CD14-positive monocyte (primary cell): ENCODE data around the gene CYP2S1. TPM values are rescaled to one million over a fixed set of nuclear protein-coding genes. Genes with fewer than 3 reads are reported as not detected.

Experiments used
- DNase-seq, 3 donors: peaks; one replicate each; pipeline ENCODE4 v3.0.0-alpha.2; 2011 to 2022
- H2AFZ ChIP-seq: 2 replicates; pipeline ENCODE4 v1.6.0; 2012; ENCODE audit warnings: mild to moderate bottlenecking, low read depth, low read length, inconsistent platforms; ENCODE audit not compliant: insufficient read depth, poor library complexity, severe bottlenecking
- H3K27ac ChIP-seq, 2 donors: 1 replicate in 1 of 2; 2 replicates in 1 of 2; pipeline ENCODE4 v1.5.1; 2012 to 2013; ENCODE audit warnings: low read length in 2 of 2, control low read depth in 1 of 2, inconsistent platforms in 1 of 2, low read depth in 1 of 2, mild to moderate bottlenecking in 1 of 2
- H3K27me3 ChIP-seq, 2 donors: one replicate each; pipeline versions ENCODE4 v1.6.0 to v1.6.1; 2011 to 2013; ENCODE audit warnings: low read length in 2 of 2; ENCODE audit not compliant: control insufficient read depth in 2 of 2, insufficient read depth in 2 of 2
- H3K36me3 ChIP-seq, 2 donors: replicated peaks in 1 of 2; 1 replicate in 1 of 2; 2 replicates in 1 of 2; pipeline versions ENCODE4 v1.5.1 to v1.6.1; 2012 to 2013; ENCODE audit warnings: low read length in 2 of 2, control low read depth in 1 of 2, inconsistent platforms in 1 of 2, mild to moderate bottlenecking in 1 of 2; ENCODE audit not compliant: insufficient read depth in 2 of 2, control insufficient read depth in 1 of 2
- H3K4me1 ChIP-seq, 2 donors: 1 replicate in 1 of 2; 2 replicates in 1 of 2; pipeline versions ENCODE4 v1.5.1 to v1.6.1; 2012 to 2013; ENCODE audit warnings: low read length in 2 of 2, control low read depth in 1 of 2, inconsistent platforms in 1 of 2, mild to moderate bottlenecking in 1 of 2, moderate library complexity in 1 of 2; ENCODE audit not compliant: insufficient read depth in 2 of 2, control insufficient read depth in 1 of 2
- H3K4me2 ChIP-seq: replicated peaks from 2 replicates; pipeline ENCODE3; 2012; ENCODE audit warnings: low read length, moderate library complexity, mild to moderate bottlenecking; ENCODE audit not compliant: poor library complexity, severe bottlenecking; ENCODE audit errors: extremely low read depth
- H3K4me3 ChIP-seq, 3 experiments: fragments of 200-600 bp in 1 of 3; sonication (generic) in 1 of 3; replicated peaks in 1 of 3; 1 replicate in 2 of 3; 2 replicates in 1 of 3; pipeline ENCODE4 v1.5.1; 2011 to 2013; ENCODE audit warnings: low read length in 3 of 3, mild to moderate bottlenecking in 3 of 3, control low read depth in 2 of 3, low read depth in 2 of 3, inconsistent platforms in 1 of 3, moderate library complexity in 1 of 3
- H3K79me2 ChIP-seq: 2 replicates; pipeline ENCODE4 v1.6.0; 2012; ENCODE audit warnings: mild to moderate bottlenecking, control low read depth, inconsistent platforms, low read length, moderate library complexity; ENCODE audit not compliant: insufficient read depth
- H3K9ac ChIP-seq: 2 replicates; pipeline ENCODE4 v1.6.0; 2017; ENCODE audit warnings: low read length, mild to moderate bottlenecking; ENCODE audit not compliant: insufficient read depth, poor library complexity, severe bottlenecking
- H3K9me3 ChIP-seq, 2 donors: replicated peaks in 1 of 2; 1 replicate in 1 of 2; 2 replicates in 1 of 2; pipeline versions ENCODE4 v1.5.1 to v1.6.1; 2012 to 2013; ENCODE audit warnings: low read length in 2 of 2, control low read depth in 1 of 2; ENCODE audit not compliant: control insufficient read depth in 1 of 2, insufficient read depth in 1 of 2
- H4K20me1 ChIP-seq: 2 replicates; pipeline ENCODE4 v1.6.0; 2012; ENCODE audit warnings: mild to moderate bottlenecking, low read length, control low read depth, moderate library complexity; ENCODE audit not compliant: insufficient read depth
- H3K27ac Mint-ChIP-seq, 7 donors: one replicate each; pipeline ENCODE4 v1.8.0; 2020; ENCODE audit warnings: mild to moderate bottlenecking in 7 of 7, mixed read lengths in 7 of 7, moderate library complexity in 6 of 7, inconsistent platforms in 2 of 7
- H3K27me3 Mint-ChIP-seq, 3 donors: one replicate each; pipeline ENCODE4 v1.8.0; 2021 to 2022; ENCODE audit warnings: low read depth in 3 of 3, mild to moderate bottlenecking in 3 of 3, mixed read lengths in 3 of 3, moderate library complexity in 3 of 3, inconsistent platforms in 1 of 3
- H3K36me3 Mint-ChIP-seq, 2 donors: one replicate each; pipeline ENCODE4 v1.8.0; 2020; ENCODE audit warnings: mixed read lengths in 2 of 2, inconsistent platforms in 1 of 2, mild to moderate bottlenecking in 1 of 2
- H3K4me1 Mint-ChIP-seq: one replicate; pipeline ENCODE4 v1.8.0; 2020; ENCODE audit warnings: mild to moderate bottlenecking, mixed read lengths
- H3K4me3 Mint-ChIP-seq, 2 donors: one replicate each; pipeline ENCODE4 v1.8.0; 2020; ENCODE audit warnings: mild to moderate bottlenecking in 2 of 2, mixed read lengths in 2 of 2, moderate library complexity in 1 of 2
- H3K9me3 Mint-ChIP-seq, 7 donors: one replicate each; pipeline ENCODE4 v1.8.0; 2020 to 2022; ENCODE audit warnings: mixed read lengths in 7 of 7, mild to moderate bottlenecking in 6 of 7, moderate library complexity in 6 of 7, inconsistent platforms in 2 of 7
- CTCF ChIP-seq: fragments of 200-600 bp; IDR thresholded peaks from one replicate; pipeline ENCODE4 v1.8.0; 2022; ENCODE audit warnings: antibody characterized with exemption, mild to moderate bottlenecking
- intact Hi-C, 2 donors: fragments of 100-400 bp; cut with micrococcal nuclease; formaldehyde crosslinking; loops; one replicate each; pipeline versions ENCODE4 v1.15.0 to v1.15.1; 2023
- polyA plus RNA-seq, 3 donors: library from polyadenylated mRNA; depleted of rRNA in 1 of 3; unstranded in 2 of 3; stranded (reverse) in 1 of 3; fragments of 300-500 nt in 2 of 3; fragments of >200 nt in 1 of 3; fragmentation: Illumina TruSeq in 2 of 3; gene quantifications; 1 replicate in 2 of 3; 2 replicates in 1 of 3; pipeline ENCODE4 v1.2.3, GENCODE V29; 2012 to 2021

Gene CYP2S1
- polyA plus RNA-seq, 3 donors: 8.9 to 20.3 (median 10.3) TPM

GRCh38 chr19:41255171-41255570 lies 62.2 kb downstream of the CYP2S1 start:
- Histone ChIP-seq H3K36me3 (no peaks in the 10 kb centered on the region), H4K20me1 (no peaks in the 10 kb centered on the region), H3K9me3 (no peaks in the 10 kb centered on the region), H3K4me2 (no peak overlapping the region), H3K4me3 (no peak overlapping the region), H3K27ac (no peak overlapping the region), H3K4me1 (no peaks in the 10 kb centered on the region), H2AFZ (no peak overlapping the region), H3K27me3 (no peaks in the 10 kb centered on the region), H3K9ac (no peak overlapping the region), H3K79me2 (no peaks in the 10 kb centered on the region)
- peak; percentile 12 for TF ChIP-seq CTCF
- Mint-ChIP-seq H3K27me3 (peaks cover 5 to 34% (median 20%) of the 10 kb centered on the region in 3 donors), H3K27ac (no peak overlapping the region), H3K9me3 (peaks cover 0 to 6% (median 0%) of the 10 kb centered on the region in 7 donors), H3K36me3 (no peaks in the 10 kb centered on the region), H3K4me1 (no peaks in the 10 kb centered on the region), H3K4me3 (peak overlapping the region in 1 of 2 donors; percentile 22)
- intact Hi-C loops: no loop called here
- DNase-seq: no peak

Other genes starting within 250 kb of the CYP2S1 start
- not detected for gene CYP2B6, start 201.9 kb upstream of the CYP2S1 start, polyA plus RNA-seq
- gene CYP2A13, start 104.8 kb upstream of the CYP2S1 start, polyA plus RNA-seq: not detected
- not detected for gene CYP2F1, start 78.8 kb upstream of the CYP2S1 start, polyA plus RNA-seq
- under 1 TPM in 2 of 3 donors, not detected in 1; 0.05 to 0.07 TPM for gene AXL, start 26.0 kb downstream of the CYP2S1 start, polyA plus RNA-seq
- 10 to 100 TPM; 22.6 to 55.3 (median 30.3) TPM for gene HNRNPUL1, start 71.2 kb downstream of the CYP2S1 start, polyA plus RNA-seq
- 10 to 100 TPM in 1 of 3 donors, 1 to 10 TPM in 2; 6.1 to 13.0 (median 8.8) TPM for gene CCDC97, start 117.0 kb downstream of the CYP2S1 start, polyA plus RNA-seq
- 100 to 1,000 TPM in 1 of 3 donors, 10 to 100 TPM in 2; 30.6 to 138 (median 42.2) TPM for gene TGFB1, start 160.7 kb downstream of the CYP2S1 start, polyA plus RNA-seq
- 10 to 100 TPM; 12.2 to 32.5 (median 25.1) TPM for gene B9D2, start 170.9 kb downstream of the CYP2S1 start, polyA plus RNA-seq
- gene TMEM91, start 183.3 kb downstream of the CYP2S1 start, polyA plus RNA-seq: 100 to 1,000 TPM in 1 of 3 donors, 10 to 100 TPM in 2; 29.1 to 103 (median 34.9) TPM
- 10 to 100 TPM; 24.0 to 58.7 (median 40.5) TPM for gene EXOSC5, start 204.1 kb downstream of the CYP2S1 start, polyA plus RNA-seq
- 10 to 100 TPM; 52.4 to 90.1 (median 87.6) TPM for gene BCKDHA, start 204.6 kb downstream of the CYP2S1 start, polyA plus RNA-seq
- gene B3GNT8, start 234.2 kb downstream of the CYP2S1 start, polyA plus RNA-seq: 10 to 100 TPM in 2 of 3 donors, 1 to 10 TPM in 1; 2.9 to 18.9 (median 17.4) TPM
- 10 to 100 TPM; 33.2 to 48.0 (median 43.8) TPM for gene DMAC2, start 246.7 kb downstream of the CYP2S1 start, polyA plus RNA-seq
- gene ERICH4, start 249.9 kb downstream of the CYP2S1 start, polyA plus RNA-seq: under 1 TPM in 1 of 3 donors, not detected in 2; 0.09 TPM